ENCODE measurements around the gene PCGF2. TPM values are rescaled to one million over a fixed set of nuclear protein-coding genes. Genes with fewer than 3 reads are reported as not detected.

The PCGF2 gene
- total and polyA plus RNA-seq, 9 of the 15 experiments (the other 6 are each of a cell fraction or from before 2014, with no cell fraction given): 1.3 to 33.4 (median 7.0) TPM

DNA sequence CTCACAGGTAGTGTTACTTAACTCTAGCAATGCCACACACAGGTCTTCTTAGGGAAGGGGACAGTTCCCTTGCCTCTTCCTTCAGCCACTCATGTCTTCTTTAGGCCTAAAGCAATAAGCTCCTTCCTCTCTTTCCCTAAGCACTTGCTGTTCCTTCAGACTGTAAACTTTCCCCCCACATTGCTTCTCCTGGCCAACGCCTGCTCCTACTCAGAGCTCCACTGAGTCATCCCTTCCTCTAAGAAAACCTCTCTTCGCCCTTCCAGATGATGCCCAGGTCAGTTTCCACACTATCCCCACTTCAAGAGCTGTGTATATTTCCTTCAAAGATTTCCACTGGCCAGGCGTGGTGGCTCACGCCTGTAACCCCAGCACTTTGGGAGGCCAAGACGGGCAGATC is 60.9 kb downstream of the PCGF2 start:
- ATAC-seq (no peak), DNase-seq (ENCODE audit: extremely low read depth in 1 of 4, low spot score in 3 of 4) (no peak), FAIRE-seq (no peak)
- no TSS peak for BruUV-seq (replicated peaks)
- ChIA-PET POLR2A (interaction anchor here (1.2 kb wide), 1 partner anchor 14 kb away, joined by 5 read pairs; no protein-coding TSS in a partner anchor), CTCF (ENCODE audit: low intra/inter-chr PET ratio) (no interaction called here)
- no peaks in the 10 kb centered on the region for H3K9me1 ChIP-seq (ENCODE audit: control insufficient read depth, insufficient read depth, low read length)
- H3K27ac ChIP-seq (ENCODE audit: extremely low read depth, low read depth, low read length): no peak overlapping the region
- no peaks in the 10 kb centered on the region for H3K79me2 ChIP-seq (ENCODE audit: control insufficient read depth, insufficient read depth, low read length)
- no peaks in the 10 kb centered on the region for H3K9me3 ChIP-seq (replicated peaks; ENCODE audit: control insufficient read depth, insufficient read depth, low read depth, low read length)
- in situ Hi-C loops (cut with MboI): no loop called here
- H4K20me1 ChIP-seq (replicated peaks; ENCODE audit: control insufficient read depth, insufficient read depth, low read length): no peaks in the 10 kb centered on the region
- peaks cover 0 to 10% of the 10 kb centered on the region in 2 experiments; a peak in 2 of 5 replicates for H3K4me1 ChIP-seq (replicated peaks in 1 of 2; ENCODE audit: control insufficient read depth in 2 of 2, insufficient read depth in 2 of 2, low read length in 2 of 2)
- no peak overlapping the region for H3K4me3 ChIP-seq
- H3K9ac ChIP-seq (ENCODE audit: insufficient read depth in 1 of 2, low read depth in 2 of 2, low read length in 2 of 2): no peak overlapping the region
- no peak overlapping the region for H3K4me2 ChIP-seq (ENCODE audit: insufficient read depth, low read length)
- TF ChIP-seq ZBTB1 (CRISPR knock-in tag; IDR thresholded peaks at IDR 0.05; ENCODE audit: borderline replicate concordance, low read depth) (no peak), KLF16 (IDR thresholded peaks at IDR 0.05) (no peak), MXD1 (CRISPR knock-in tag; IDR thresholded peaks at IDR 0.05; ENCODE audit: borderline replicate concordance, poor library complexity, severe bottlenecking) (no peak), L3MBTL2 (IDR thresholded peaks at IDR 0.05) (no peak), RFX5 (IDR thresholded peaks at IDR 0.05; ENCODE audit: low read depth, low read length) (no peak), HDAC6 (IDR thresholded peaks at IDR 0.05; ENCODE audit: low read depth, low read length) (no peak), MTF1 (CRISPR knock-in tag; IDR thresholded peaks at IDR 0.05; ENCODE audit: borderline replicate concordance) (no peak), SMAD1 (IDR thresholded peaks at IDR 0.05; ENCODE audit: low read depth, low read length, partially characterized antibody) (no peak), ELF4 (CRISPR knock-in tag; IDR thresholded peaks at IDR 0.05) (no peak), ATF2 (CRISPR knock-in tag; IDR thresholded peaks at IDR 0.05) (no peak), POLR3G (IDR thresholded peaks at IDR 0.05; ENCODE audit: extremely low read depth, insufficient read length, insufficient replicate concordance) (no peak)
- TF ChIP-seq, protein P1, sequence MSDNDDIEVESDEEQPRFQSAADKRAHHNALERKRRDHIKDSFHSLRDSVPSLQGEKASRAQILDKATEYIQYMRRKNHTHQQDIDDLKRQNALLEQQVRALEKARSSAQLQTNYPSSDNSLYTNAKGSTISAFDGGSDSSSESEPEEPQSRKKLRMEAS (CRISPR knock-in tag; IDR thresholded peaks at IDR 0.05): no peak
- H3K27me3 ChIP-seq (ENCODE audit: control insufficient read depth in 2 of 2, insufficient read depth in 2 of 2, low read length in 2 of 2): no peaks in the 10 kb centered on the region
- intact Hi-C loops (cut with micrococcal nuclease): no loop called here
- whole genome bisulfite sequencing (ENCODE audit: insufficient coverage, low coverage, missing lambda C conversion rate): 54% methylated on average over 5 of the region's 5 CpGs
- H3K36me3 ChIP-seq (ENCODE audit: control insufficient read depth, insufficient read depth, low read length): no peaks in the 10 kb centered on the region
- H2AFZ ChIP-seq (ENCODE audit: low read depth, low read length): no peak overlapping the region

Measured in K562 (cell line).